HL-60 (cell line): ENCODE results near the gene PRKAG2.

ENCODE experiments used
- DNase-seq, 2 experiments: peaks; one replicate each; pipeline ENCODE4 v3.0.0-alpha.2; 2010 to 2020; ENCODE audit warnings: low read depth in 1 of 2, low spot score in 1 of 2
- H3K27ac ChIP-seq: fragments of 250-450 bp; sonication (Bioruptor Pico); replicated peaks from 2 replicates; pipeline ENCODE4 v1.5.1; 2020; ENCODE audit warnings: mild to moderate bottlenecking, moderate library complexity
- H3K27me3 ChIP-seq: fragments of 250-450 bp; sonication (Bioruptor Pico); 2 replicates; pipeline ENCODE4 v1.5.1; 2021; ENCODE audit warnings: mild to moderate bottlenecking, moderate library complexity; ENCODE audit not compliant: insufficient read depth, poor library complexity, severe bottlenecking
- H3K4me3 ChIP-seq: replicated peaks from 2 replicates; pipeline ENCODE4 v1.5.1; 2011; ENCODE audit warnings: mild to moderate bottlenecking, control low read depth, low read length; ENCODE audit not compliant: insufficient read depth
- GABPA ChIP-seq: IDR thresholded peaks from 2 replicates; pipeline ENCODE4 v1.6.1; 2012; ENCODE audit warnings: low read depth
- POLR2AphosphoS5 ChIP-seq: IDR thresholded peaks from 2 replicates; pipeline ENCODE4 v1.6.1; 2012; ENCODE audit warnings: low read depth
- SPI1 ChIP-seq: IDR thresholded peaks from 2 replicates; pipeline ENCODE4 v1.6.1; 2012; ENCODE audit warnings: low read depth, mild to moderate bottlenecking, borderline replicate concordance
- TF ChIP-seq, protein P1 (sequence below): IDR thresholded peaks from 2 replicates; pipeline ENCODE4 v1.6.1; 2012; ENCODE audit warnings: low read depth; ENCODE audit not compliant: insufficient replicate concordance
- TF ChIP-seq, protein P2 (sequence below): IDR thresholded peaks from one replicate; pipeline ENCODE4 v1.5.1; 2011; ENCODE audit warnings: low read length, control low read depth, inconsistent platforms; ENCODE audit not compliant: insufficient read depth

PRKAG2 gene

DNA sequence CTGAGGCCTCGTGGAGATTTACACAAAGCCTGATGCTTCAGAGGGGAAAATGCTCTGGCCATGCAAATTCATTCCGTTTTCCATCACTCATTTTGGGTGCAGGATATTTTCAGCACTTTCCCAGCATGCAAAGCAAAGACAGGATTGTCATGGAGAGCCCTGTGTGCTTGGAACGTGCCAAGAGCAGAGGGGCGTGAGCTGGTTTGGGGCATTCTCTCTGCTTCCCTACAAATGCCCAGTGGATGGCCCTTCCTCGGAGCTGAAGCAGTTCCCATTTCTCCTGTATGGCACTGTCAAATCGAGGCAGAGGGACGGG lies 164.1 kb downstream of the PRKAG2 start:
- H3K27me3 ChIP-seq, result no peaks in the 10 kb centered on the region
- TF ChIP-seq, protein P1, sequence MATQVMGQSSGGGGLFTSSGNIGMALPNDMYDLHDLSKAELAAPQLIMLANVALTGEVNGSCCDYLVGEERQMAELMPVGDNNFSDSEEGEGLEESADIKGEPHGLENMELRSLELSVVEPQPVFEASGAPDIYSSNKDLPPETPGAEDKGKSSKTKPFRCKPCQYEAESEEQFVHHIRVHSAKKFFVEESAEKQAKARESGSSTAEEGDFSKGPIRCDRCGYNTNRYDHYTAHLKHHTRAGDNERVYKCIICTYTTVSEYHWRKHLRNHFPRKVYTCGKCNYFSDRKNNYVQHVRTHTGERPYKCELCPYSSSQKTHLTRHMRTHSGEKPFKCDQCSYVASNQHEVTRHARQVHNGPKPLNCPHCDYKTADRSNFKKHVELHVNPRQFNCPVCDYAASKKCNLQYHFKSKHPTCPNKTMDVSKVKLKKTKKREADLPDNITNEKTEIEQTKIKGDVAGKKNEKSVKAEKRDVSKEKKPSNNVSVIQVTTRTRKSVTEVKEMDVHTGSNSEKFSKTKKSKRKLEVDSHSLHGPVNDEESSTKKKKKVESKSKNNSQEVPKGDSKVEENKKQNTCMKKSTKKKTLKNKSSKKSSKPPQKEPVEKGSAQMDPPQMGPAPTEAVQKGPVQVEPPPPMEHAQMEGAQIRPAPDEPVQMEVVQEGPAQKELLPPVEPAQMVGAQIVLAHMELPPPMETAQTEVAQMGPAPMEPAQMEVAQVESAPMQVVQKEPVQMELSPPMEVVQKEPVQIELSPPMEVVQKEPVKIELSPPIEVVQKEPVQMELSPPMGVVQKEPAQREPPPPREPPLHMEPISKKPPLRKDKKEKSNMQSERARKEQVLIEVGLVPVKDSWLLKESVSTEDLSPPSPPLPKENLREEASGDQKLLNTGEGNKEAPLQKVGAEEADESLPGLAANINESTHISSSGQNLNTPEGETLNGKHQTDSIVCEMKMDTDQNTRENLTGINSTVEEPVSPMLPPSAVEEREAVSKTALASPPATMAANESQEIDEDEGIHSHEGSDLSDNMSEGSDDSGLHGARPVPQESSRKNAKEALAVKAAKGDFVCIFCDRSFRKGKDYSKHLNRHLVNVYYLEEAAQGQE, result no peak
- TF ChIP-seq, protein P2, sequence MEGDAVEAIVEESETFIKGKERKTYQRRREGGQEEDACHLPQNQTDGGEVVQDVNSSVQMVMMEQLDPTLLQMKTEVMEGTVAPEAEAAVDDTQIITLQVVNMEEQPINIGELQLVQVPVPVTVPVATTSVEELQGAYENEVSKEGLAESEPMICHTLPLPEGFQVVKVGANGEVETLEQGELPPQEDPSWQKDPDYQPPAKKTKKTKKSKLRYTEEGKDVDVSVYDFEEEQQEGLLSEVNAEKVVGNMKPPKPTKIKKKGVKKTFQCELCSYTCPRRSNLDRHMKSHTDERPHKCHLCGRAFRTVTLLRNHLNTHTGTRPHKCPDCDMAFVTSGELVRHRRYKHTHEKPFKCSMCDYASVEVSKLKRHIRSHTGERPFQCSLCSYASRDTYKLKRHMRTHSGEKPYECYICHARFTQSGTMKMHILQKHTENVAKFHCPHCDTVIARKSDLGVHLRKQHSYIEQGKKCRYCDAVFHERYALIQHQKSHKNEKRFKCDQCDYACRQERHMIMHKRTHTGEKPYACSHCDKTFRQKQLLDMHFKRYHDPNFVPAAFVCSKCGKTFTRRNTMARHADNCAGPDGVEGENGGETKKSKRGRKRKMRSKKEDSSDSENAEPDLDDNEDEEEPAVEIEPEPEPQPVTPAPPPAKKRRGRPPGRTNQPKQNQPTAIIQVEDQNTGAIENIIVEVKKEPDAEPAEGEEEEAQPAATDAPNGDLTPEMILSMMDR, result no peak
- TF ChIP-seq SPI1 (no peak), GABPA (no peak), POLR2AphosphoS5 (no peak)
- no peak overlapping the region for H3K4me3 ChIP-seq
- DNase-seq, result no peak
- no peak overlapping the region for H3K27ac ChIP-seq

DNA sequence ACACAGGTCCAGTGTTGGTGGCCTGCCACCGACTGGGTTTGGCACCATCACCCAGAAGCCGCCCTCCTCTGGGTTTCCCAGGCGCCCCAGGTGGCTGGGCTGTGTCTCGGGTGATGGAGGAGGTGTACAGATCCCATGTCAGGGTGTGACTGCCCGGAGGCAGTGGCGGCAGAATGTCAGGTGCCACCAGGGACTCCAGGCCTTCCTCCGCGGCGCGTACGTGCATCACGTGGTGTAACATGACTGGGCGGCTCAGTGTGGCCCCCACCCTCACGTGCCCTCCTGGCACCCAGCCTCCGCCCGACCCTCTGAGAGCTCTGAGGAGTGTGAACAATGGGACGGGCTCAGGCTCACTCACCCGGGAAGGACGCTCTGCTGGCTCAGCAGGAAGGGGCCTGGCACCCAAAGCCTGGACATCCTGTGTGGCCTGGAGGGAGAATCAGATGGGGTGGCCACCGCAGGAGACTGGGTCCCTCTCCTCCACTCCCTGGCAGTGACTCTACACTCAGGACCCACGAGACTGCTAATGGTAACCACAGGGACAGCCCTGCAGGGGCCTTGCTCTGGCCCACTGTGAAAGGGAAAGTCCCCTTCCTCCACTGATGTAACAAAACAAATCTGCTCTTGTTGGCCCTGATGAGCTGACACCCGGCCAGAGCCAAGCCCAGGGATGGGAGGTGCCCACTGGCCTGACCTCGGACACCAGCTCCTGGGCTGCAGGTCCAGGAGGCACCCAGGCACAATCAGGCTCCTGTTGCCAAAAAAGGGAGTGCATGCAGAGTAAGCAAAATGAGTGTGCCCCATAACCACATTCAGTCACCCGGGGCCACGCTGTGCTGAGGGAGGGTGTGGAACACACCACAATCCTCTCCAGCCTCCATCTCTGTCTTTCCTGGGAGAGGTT lies 164.8 kb downstream of the PRKAG2 start:
- no peak overlapping the region for H3K27ac ChIP-seq
- no peaks in the 10 kb centered on the region for H3K27me3 ChIP-seq
- no peak for DNase-seq
- no peak overlapping the region for H3K4me3 ChIP-seq
- TF ChIP-seq SPI1, result no peak

DNA sequence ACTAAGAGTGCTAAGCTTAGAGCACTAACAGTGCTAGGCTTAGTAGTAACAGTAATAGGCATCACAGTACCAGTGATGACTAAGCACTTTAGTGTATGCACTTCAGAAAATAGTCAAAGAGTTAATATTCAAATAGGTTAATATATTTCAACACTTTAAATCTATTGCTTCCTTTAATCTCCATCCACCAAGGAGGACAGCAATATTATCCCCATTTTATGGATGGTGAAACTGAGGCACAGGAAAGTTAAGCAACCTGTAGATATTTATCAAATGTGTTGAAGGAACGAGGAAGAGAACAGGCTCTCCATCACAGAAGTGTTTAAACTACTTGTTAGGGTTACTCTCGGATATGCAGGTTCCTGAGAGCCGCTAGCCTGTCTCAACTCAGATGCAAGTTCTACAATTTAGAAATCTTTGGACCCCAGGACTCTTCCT lies 165.5 kb downstream of the PRKAG2 start:
- TF ChIP-seq SPI1 (no peak), GABPA (no peak), POLR2AphosphoS5 (no peak)
- TF ChIP-seq, protein P2, result no peak
- TF ChIP-seq, protein P1, result no peak
- no peak for DNase-seq
- Histone ChIP-seq H3K4me3 (no peak overlapping the region), H3K27me3 (no peaks in the 10 kb centered on the region), H3K27ac (no peak overlapping the region)

DNA sequence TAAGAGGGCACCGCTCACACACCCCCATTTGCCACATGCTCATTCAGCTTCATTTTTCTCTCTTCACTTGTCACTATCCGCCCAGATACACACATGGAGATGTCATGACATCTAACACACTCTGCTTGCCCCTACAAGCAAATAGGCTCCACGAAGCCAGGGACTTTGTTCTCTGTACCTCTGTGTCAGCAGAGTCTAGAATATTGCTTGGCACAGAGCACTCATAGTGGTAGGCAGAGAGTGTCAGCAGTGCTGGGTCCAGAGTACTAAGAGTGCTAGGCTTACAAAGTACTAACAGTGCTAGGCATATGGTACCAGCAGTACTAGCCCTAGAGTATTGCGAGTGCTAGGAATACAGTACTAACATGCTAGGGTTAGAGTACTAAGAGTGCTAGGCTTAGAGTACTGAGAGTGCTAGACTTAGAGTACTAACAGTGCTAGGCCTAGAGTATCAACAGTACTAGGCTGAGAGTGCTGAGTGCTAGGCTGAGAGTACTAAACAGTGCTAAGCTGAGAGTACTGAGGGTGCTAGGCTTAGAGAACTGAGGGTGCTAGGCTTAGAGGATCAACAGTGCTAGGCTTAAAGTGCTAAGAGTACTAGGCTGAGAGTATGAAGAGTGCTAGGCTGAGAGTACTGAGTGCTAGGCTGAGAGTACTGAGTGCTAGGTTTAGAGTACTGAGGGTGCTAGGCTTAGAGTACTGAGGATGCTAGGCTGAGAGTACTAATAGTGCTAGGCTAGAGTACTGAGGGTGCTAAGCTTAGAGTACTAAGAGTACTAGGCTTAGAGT lies 166.1 kb downstream of the PRKAG2 start:
- Histone ChIP-seq H3K4me3 (no peak overlapping the region), H3K27ac (no peak overlapping the region), H3K27me3 (no peaks in the 10 kb centered on the region)
- DNase-seq, result no peak
- TF ChIP-seq GABPA, result no peak
- no peak for TF ChIP-seq SPI1
- TF ChIP-seq, protein P2, result no peak
- no peak for TF ChIP-seq POLR2AphosphoS5
- TF ChIP-seq, protein P1, result no peak
